ENCODE data around the gene TOLLIP.

TOLLIP gene

GRCh38 chr11:1301220-1302000 is 8.0 kb downstream of the TOLLIP start:
- Histone ChIP-seq H3K27ac (ENCODE audit: poor library complexity, severe bottlenecking) (no peak overlapping the region), H3K27me3 (ENCODE audit: insufficient read depth, poor library complexity, severe bottlenecking) (no peaks in the 10 kb centered on the region), H3K4me3 (ENCODE audit: severe bottlenecking) (no peak overlapping the region), H3K36me3 (ENCODE audit: low read depth) (peaks cover 8% of the 10 kb centered on the region), H3K9me3 (ENCODE audit: severe bottlenecking) (no peaks in the 10 kb centered on the region), H3K4me1 (ENCODE audit: insufficient read depth, poor library complexity, severe bottlenecking) (peaks cover 23% of the 10 kb centered on the region)
- ATAC-seq (ENCODE audit: low read depth) (no peak), DNase-seq (ENCODE audit: low spot score) (peak; percentile 24)
- TF ChIP-seq CTCF (IDR thresholded peaks at IDR 0.05; ENCODE audit: poor library complexity, severe bottlenecking) = no peak

- no peaks in the 10 kb centered on the region for H3K27me3 ChIP-seq (ENCODE audit: insufficient read depth, poor library complexity, severe bottlenecking)
- H3K9me3 ChIP-seq (ENCODE audit: severe bottlenecking) = no peaks in the 10 kb centered on the region
- ATAC-seq (ENCODE audit: low read depth) (no peak), DNase-seq (ENCODE audit: low spot score) (peak; percentile 7)
- H3K4me1 ChIP-seq (ENCODE audit: insufficient read depth, poor library complexity, severe bottlenecking) = peaks cover 23% of the 10 kb centered on the region
- no peak overlapping the region for H3K4me3 ChIP-seq (ENCODE audit: severe bottlenecking)
- peaks cover 8% of the 10 kb centered on the region for H3K36me3 ChIP-seq (ENCODE audit: low read depth)
- TF ChIP-seq CTCF (IDR thresholded peaks at IDR 0.05; ENCODE audit: poor library complexity, severe bottlenecking) = no peak
- H3K27ac ChIP-seq (ENCODE audit: poor library complexity, severe bottlenecking) = no peak overlapping the region
Observed at GRCh38 chr11:1300569-1301187, 8.8 kb downstream of the TOLLIP start.

DNA sequence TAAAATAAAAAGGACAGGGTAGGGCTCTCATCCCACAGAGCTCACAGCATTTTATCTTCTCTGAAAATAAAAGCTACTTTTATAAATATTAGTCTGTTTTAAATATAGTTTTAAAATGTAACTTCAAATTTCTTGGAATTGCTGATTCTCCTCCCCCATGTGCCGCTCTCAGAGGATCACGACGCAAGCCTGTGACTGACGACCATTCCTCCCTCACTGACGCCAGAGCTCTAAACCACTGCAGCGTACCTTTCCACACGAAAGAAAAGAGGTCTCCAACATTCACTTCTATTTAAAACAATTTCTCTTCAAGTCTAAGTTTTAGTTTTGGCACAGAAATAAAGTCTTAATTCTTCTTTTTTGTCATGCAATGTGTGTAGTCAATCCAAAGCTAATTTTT is 9.3 kb downstream of the TOLLIP start:
- Histone ChIP-seq H3K27ac (ENCODE audit: poor library complexity, severe bottlenecking) (no peak overlapping the region), H3K4me3 (ENCODE audit: severe bottlenecking) (no peak overlapping the region), H3K4me1 (ENCODE audit: insufficient read depth, poor library complexity, severe bottlenecking) (peaks cover 23% of the 10 kb centered on the region), H3K27me3 (ENCODE audit: insufficient read depth, poor library complexity, severe bottlenecking) (no peaks in the 10 kb centered on the region), H3K9me3 (ENCODE audit: severe bottlenecking) (no peaks in the 10 kb centered on the region), H3K36me3 (ENCODE audit: low read depth) (peaks cover 11% of the 10 kb centered on the region)
- TF ChIP-seq CTCF (IDR thresholded peaks at IDR 0.05; ENCODE audit: poor library complexity, severe bottlenecking) = no peak
- DNase-seq (ENCODE audit: low spot score) (no peak), ATAC-seq (ENCODE audit: low read depth) (no peak)

GRCh38 chr11:1299621-1300020 is 9.8 kb downstream of the TOLLIP start:
- H3K4me3 ChIP-seq (ENCODE audit: severe bottlenecking) = no peak overlapping the region
- no peak for TF ChIP-seq CTCF (IDR thresholded peaks at IDR 0.05; ENCODE audit: poor library complexity, severe bottlenecking)
- DNase-seq (ENCODE audit: low spot score) (peak; percentile 61), ATAC-seq (ENCODE audit: low read depth) (no peak)
- peaks cover 11% of the 10 kb centered on the region for H3K36me3 ChIP-seq (ENCODE audit: low read depth)
- no peak overlapping the region for H3K27ac ChIP-seq (ENCODE audit: poor library complexity, severe bottlenecking)
- no peaks in the 10 kb centered on the region for H3K9me3 ChIP-seq (ENCODE audit: severe bottlenecking)
- H3K27me3 ChIP-seq (ENCODE audit: insufficient read depth, poor library complexity, severe bottlenecking) = no peaks in the 10 kb centered on the region
- H3K4me1 ChIP-seq (ENCODE audit: insufficient read depth, poor library complexity, severe bottlenecking) = peaks cover 21% of the 10 kb centered on the region

Measured in RWPE2 (cell line).